ENCODE measurements around the gene MAG.

Gene MAG

DNA sequence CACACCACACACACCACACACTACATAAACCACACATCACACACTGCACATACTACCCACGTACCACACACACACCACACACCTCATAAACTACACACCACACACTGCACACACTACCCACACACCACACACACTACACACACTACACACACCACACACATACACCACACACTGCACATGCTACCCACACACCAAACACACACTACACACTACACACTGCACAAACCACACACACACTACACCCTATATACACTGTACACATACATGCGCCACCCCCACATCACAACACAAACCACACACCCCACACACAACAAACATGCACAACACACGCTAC, 5.5 kb downstream of the MAG start:
- no peak for DNase-seq (ENCODE audit: low read depth in 3 of 3)

DNA sequence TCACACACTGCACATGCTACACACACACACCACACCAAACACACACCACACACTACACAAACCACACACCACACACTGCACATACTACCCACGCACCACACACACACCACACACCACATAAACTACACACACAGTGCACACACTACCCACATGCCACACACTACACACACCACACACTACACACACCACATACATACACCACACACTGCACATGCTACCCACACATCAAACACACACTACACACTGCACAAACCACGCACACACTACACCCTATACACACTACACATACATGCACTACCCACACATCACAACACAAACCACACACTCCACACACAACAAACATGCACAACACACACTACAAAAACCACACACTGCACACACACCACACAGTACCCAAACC, 6.0 kb downstream of the MAG start:
- DNase-seq (ENCODE audit: low read depth in 3 of 3) = no peak

DNA sequence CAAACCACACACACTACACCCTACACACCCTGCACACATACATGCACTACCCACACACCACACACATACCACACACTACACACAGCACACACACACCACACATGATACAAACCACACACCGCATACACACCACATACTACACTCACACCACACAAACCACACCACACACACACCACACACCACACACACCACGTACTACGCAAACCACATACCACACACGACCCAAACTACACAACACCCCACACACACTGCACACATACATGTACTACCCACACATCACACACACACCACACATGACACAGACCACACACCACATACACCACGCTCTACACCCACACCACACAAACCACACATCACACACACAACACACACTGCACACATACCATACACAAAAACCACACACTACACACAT, 6.6 kb downstream of the MAG start:
- DNase-seq (ENCODE audit: low read depth in 3 of 3) = no peak

DNA sequence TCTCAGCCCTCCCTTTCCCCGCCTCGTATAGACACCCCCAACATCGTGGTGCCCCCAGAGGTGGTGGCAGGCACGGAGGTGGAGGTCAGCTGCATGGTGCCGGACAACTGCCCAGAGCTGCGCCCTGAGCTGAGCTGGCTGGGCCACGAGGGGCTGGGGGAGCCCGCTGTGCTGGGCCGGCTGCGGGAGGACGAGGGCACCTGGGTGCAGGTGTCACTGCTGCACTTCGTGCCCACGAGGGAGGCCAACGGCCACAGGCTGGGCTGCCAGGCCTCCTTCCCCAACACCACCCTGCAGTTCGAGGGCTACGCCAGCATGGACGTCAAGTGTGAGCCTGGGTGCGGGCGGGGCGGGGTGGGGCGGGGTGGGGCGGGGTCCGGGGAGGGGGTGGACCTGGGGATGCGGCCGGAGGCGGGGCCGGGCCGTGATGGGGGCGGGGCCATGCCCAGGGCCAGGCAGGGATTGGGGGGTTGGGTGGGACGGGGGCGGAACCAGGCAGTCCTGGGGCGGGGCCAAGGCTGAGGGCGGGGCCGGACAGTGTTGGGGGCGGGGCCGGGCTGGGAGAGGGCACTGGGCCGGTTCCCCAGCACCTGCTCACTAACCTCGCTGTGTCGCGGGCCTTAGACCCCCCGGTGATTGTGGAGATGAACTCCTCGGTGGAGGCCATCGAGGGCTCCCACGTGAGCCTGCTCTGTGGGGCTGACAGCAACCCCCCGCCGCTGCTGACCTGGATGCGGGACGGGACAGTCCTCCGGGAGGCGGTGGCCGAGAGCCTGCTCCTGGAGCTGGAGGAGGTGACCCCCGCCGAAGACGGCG, 7.8 kb downstream of the MAG start:
- no peak for DNase-seq (ENCODE audit: low read depth in 3 of 3)

DNA sequence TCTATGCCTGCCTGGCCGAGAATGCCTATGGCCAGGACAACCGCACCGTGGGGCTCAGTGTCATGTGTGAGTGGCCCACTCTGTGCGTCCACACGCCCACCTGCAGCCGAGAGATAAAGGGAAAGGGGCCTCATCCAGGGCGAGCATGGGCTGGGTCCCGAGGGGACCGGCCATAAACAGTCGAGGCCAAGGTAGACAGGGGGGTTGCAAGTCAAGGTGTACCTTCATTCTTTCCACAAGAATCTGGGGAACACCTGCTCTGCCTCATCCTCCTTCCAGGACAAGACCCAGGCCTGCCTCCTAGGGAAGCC, 8.3 kb downstream of the MAG start:
- no peak for DNase-seq (ENCODE audit: low read depth in 3 of 3)

DNA sequence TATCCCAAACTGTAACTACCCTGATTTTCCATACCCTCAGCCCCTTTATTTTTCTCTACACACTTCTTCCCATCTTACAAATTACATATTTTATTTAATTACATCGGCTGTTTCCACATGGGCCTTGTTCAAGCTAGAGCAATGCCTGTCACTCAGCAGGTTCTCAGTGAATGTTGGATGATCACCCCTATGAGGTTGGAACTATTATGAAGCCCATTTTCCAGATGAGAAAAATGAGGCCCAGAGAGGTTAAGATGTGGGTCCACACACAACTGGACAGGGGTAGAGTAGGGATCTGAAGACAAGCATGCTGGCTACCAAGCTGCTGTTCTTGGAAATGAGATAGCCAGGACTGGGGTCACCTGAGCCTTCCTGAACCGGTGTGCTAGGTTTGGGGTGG, 10.0 kb downstream of the MAG start:
- no peak for DNase-seq (ENCODE audit: low read depth in 3 of 3)

DNA sequence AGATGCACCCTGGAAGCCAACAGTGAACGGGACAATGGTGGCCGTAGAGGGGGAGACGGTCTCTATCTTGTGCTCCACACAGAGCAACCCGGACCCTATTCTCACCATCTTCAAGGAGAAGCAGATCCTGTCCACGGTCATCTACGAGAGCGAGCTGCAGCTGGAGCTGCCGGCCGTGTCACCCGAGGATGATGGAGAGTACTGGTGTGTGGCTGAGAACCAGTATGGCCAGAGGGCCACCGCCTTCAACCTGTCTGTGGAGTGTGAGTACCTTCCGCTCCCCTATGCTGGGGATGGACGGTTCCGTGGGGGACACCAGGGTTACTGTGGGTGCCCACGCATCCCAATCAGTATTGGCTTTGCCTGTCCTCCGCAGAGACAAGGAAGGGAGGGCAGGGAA, 10.5 kb downstream of the MAG start:
- DNase-seq (ENCODE audit: low read depth in 3 of 3) = no peak

DNA sequence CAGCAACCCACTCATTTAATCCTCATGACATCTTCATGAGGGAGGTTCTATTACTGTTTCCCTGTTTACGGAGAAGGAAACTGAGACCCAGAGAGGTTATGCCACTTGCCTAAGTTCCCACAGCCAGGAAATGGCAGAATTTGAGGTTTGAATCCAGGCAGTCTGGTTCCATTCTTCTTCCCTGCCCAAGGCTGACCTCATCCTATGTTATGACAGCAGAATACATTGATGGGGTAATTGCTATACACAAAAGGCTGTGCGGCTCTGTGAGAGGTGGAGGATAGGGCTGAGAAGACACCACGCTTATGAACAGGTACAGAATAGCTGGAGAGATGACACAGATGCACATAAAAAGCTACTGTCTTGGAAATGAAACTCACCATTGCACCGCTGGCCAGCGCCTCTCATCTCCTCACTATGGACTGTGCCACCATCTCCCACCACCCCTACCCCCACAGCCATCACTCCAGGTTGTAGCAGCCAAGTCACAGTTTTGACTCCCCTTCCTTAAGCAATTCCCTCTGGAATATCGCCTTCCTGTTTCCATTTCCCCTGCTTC, 11.5 kb downstream of the MAG start:
- DNase-seq (ENCODE audit: low read depth in 3 of 3) = no peak

DNA sequence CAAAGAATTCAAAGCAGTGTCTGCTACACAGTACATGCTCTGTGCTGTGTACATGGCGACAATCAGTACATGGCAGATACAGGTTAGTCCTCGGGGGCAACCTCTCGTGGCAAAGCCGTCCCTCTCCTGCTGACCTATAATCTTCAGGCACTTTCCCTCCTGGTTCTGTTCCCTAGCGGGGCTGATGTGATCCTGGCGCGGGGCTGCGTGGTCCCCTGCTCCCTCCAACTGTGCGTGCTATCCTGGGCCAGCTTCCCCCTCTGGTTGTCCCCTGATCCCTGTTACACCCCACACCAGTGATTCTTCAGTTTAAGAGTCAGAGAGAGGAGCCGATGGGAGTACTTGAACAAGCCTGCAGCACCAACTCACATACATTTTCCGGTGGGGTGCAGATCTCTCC, 12.1 kb downstream of the MAG start:
- no peak for DNase-seq (ENCODE audit: low read depth in 3 of 3)

DNA sequence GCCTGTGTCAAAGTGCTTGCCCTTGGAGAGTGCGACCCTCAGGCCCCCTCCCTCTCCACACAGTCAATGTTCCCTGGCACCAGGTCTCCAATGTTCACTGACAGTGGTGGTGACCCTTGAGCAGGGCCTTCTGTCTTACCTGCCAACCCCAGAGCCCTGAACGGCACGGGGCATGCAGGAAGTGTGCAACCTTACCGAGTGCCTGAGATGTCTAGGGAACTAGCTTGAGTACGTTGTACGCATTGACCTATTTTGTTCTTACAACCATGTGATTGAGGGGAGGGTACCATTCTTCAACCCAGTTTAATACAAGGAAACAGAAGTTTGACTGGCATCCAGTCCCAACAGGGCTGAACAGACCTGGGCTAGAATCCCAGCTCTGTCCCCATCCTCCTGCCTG, 13.2 kb downstream of the MAG start:
- no peak for DNase-seq (ENCODE audit: low read depth in 3 of 3)

DNA sequence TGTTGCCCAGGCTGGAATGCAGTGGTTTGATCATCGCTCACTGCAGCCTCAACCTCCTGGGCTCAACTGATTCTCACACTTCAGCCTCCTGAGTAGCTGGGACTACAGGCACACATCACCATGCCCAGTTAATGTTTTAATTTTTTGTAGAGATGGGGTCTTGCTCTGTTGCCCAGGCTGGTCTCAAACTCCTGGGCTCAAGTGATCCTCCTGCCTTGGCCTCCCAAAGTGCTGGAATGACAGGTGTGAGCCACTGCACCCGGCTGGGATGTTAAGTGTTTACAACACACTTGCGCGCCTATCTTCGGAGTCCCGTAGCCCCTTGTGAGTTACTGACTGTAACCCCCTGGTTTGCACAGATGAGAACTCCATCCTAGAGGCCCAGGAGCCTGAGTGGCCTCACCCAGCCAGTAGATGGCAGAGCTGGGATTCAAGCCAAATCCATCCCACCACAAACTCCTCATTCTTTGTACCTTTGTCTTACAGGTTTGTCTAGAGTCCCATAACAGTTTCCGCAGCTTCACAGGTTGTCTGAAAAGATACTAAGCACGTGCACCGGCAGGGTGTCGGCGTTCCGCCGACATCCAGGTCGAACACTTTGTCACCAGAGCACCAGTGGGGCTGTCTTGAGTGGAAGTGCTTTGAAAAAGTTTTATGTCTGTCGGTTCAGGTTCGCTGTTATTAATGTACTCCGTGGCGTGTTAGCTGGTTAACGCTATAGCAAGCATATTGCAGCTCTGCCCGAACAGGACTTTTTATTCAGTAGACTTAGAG, 14.7 kb downstream of the MAG start:
- no peak for DNase-seq (ENCODE audit: low read depth in 3 of 3)

DNA sequence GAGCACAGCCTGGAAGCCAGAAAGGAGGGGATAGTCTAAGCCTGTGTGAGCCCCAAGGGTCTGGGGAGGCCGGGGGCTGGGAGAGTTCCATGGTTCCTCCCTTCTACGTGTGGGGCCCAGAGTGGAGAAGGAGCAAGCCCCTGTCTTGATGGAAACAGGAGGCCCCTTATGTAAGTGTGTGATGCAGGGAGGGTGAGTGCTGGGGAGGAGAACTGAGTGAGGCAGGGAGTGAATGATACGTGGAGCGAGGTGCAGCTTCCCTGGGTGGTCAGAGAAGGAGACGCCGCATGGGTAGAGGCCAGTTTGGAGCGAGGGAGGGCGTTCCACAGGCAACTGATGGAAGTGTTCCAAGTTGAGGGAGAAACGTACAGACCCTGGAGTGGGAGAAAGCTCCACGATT, 16.0 kb downstream of the MAG start:
- DNase-seq (ENCODE audit: low read depth in 3 of 3) = no peak

DNA sequence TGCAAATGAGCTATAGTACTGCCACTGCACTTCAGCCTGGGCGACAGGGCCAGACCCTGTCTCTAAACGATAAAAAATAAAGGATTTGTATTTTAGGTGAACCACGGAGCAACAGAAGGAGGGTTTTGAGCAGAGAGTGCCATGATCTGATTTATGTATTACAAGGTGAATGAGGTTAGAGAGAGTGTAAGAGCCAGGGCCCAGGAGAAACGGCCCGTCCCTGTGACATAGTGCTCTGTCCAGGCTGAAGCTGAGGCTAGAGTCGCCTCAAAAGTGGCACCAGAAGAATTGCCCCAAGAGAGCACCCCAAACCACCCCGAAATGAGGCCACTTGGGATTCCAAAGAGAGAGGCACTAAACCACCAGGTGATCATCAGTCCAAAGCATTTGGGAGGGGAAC, 16.9 kb downstream of the MAG start:
- no peak for DNase-seq (ENCODE audit: low read depth in 3 of 3)

DNA sequence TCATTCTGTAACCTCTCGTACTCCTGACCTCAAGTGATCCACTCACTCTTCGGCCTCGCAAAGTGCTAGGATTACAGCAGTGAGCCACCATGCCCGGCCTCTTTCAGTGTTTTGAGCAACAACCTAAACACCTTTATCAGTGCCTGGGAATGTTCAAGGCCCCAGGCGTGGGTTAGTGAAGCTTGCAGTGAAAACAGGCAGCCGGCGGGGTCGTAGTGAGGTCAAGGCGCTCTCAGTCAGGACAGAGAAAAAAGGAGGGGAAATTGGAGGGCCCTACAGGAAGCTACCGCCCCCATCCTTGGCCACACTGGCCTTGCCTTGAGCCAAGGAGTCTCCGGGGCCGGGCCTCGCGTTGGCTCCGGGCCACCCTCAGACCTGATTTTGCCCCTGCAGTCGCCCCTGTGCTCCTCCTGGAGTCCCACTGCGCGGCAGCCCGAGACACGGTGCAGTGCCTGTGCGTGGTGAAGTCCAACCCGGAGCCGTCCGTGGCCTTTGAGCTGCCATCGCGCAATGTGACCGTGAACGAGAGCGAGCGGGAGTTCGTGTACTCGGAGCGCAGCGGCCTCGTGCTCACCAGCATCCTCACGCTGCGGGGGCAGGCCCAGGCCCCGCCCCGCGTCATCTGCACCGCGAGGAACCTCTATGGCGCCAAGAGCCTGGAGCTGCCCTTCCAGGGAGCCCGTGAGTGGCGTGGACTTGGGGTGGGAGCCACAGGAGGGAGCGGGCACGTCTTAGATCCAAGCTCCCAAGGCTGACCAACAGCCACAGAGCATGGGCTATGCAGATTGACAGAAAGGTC, 17.7 kb downstream of the MAG start:
- DNase-seq (ENCODE audit: low read depth in 3 of 3) = no peak

DNA sequence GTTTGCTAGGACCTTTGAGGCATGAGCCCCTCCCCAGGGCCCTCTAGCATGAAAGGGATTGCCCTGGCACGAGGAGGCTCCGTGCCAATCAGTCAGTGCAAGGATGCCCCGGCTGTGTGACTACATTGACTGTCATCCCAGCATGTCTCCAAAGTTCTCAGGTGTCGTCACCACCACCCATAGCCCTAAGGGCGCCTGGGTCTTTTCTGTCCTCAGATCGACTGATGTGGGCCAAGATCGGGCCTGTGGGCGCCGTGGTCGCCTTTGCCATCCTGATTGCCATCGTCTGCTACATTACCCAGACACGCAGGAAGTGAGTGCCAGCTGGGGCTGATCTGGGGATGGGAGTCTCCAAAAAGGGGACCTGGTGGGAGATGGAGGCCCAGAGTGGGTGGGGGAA, 18.4 kb downstream of the MAG start:
- no peak for DNase-seq (ENCODE audit: low read depth in 3 of 3)

DNA sequence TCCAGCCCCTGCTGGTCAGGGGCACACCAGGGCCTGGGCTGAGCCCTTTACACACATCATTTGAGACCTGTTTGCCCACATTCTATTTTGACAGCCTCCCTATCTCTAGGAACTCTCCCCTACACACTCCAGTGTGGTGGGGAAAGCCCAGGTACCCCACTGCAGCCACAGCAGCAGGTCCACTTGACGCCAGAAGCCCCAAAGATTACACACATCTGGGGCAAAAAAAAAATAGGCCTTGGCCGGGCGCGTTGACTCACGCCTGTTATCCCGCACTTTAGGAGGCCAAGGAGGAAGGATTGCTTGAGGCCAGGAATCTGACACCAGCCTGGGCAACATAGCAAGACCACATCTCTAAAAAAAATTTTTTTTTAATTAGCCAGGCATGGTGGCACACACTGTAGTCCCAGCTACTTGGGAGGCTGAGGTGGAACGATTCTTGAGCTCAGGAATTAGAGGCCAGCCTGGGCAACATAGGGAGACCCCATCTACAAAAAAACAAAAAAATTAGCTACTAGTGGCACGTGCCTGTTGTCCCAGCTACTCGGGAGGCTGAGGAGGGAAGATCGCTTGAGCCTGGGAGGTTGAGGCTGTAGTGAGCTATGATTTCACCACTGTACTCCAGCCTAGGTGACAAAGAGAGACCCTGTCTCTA, 19.0 kb downstream of the MAG start:
- no peak for DNase-seq (ENCODE audit: low read depth in 3 of 3)

DNA sequence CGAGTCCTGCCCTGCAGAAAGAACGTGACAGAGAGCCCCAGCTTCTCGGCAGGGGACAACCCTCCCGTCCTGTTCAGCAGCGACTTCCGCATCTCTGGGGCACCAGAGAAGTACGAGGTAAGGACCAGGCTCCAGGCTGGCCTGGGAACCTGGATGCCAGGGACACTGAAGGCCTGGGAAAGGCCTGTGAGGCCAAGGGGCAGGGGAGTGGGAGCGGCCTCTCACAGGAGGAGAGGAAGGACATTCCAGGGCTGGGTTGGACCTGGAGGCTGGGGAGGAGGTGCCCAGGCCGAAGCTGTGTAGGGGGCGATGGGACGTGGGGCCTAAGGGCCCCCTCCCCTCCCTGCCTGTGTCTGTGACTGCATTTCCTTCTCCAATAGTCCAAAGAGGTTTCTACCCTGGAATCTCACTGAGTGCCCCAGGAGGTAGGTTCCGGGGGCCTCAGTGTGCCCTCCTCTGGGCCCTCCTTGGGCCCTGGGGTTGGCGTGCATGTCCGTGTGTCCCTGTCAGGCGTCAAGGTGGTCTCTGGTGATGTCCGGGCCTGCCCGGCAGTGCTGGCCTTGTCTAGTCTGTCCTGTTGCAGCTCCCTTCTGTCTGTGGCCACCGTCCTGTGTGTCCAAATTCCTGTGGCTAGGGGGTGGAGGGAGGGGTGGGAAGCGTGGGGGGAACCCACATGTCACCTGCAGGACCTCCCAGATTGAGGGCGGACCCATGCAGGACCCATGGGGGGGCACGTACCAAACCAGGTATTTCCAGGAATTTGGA, 20.1 kb downstream of the MAG start:
- DNase-seq (ENCODE audit: low read depth in 3 of 3) = no peak

DNA sequence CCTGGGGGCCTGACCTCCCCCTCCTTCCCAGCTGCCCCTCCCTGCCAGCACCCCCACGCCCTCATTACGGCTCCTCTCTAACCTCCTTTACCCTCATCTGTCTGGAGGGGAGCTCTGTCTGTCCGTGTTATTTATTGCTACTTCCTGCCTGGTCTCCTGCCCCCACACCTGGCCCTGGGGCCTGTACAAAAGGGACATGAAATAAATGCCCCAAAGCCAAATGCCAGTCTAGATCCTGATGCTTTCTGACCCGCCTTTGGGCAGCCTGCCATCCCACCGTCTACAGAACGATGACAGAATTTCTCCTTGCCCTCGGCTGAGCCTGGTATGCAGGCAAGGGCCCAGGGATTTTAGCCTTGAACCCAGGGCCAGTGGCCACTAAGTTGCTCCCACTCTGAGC, 21.6 kb downstream of the MAG start:
- DNase-seq (ENCODE audit: low read depth in 3 of 3) = no peak

DNA sequence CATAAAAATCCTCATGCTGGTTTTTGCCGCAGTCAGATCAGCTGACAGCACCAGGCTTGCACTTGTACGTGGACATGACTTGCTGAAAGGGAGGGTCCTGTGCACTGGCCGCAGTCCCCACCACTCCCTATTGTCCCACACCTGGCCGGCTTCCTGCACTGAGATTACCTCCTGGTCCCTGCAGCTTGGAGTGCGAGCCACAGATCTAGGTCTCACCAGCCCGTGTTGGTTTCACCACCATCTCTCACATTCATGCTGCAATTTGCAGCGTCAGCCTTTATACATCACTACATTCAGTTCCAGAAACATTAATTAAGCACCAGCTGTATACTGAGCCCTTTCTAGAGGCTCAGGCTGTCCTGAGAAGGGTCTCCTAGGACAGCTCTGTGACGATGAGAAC, 22.1 kb downstream of the MAG start:
- DNase-seq (ENCODE audit: low read depth in 3 of 3) = no peak

DNA sequence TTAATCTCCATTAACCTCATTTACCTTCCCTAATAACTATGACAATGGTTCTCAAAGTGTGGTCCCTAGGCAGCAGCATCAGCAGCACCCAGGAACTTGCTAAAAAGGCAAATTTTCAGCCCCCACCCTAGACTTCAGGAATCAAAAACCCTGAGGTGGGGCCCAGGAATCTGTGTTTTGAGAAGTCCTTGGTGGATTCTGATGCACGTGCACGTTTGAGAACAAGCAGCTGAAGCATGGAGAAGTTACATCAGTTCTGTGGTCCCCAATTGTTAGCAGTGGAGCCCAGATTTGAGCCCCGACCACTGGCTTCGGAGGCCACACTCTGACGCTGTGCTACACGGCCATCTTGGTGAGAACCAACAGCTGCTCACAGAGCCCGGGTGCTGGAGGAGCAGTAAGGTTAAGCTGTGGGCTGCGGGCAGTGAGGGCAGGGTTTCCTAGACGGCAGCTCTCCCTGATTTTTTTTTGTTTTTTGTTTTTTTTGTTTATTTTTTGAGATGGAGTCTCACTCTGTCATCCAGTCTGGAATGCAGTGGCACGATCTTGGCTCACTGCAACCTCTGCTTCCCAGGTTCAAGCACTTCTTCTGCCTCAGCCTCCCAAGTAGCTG, 23.0 kb downstream of the MAG start:
- DNase-seq (ENCODE audit: low read depth in 3 of 3) = no peak

DNA sequence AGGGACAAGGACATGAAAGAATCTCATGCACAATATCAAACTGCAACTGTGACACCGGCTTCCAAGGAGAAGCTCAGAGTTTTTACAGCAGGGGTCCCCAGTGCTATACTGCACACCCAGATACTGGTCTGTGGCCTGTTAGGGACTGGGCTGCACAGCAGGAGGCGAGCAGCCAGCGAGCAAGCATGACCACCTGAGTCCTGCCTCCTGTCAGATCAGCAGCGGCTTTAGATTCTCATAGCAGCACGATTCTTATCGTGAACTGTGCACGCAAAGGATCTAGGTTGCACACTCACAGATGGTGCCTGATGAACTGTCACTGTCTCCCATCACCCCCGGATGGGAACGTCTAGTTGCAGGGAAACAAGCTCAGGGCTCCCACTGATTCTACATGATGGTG, 23.9 kb downstream of the MAG start:
- no peak for DNase-seq (ENCODE audit: low read depth in 3 of 3)
